ENCODE data around the gene SORCS2. TPM values are rescaled to one million over a fixed set of nuclear protein-coding genes. Genes with fewer than 3 reads are reported as not detected.

The SORCS2 gene
- total and polyA plus RNA-seq, 2 of the 4 experiments (the other 2 are of a cell fraction), result 0.36 to 0.62 TPM

DNA sequence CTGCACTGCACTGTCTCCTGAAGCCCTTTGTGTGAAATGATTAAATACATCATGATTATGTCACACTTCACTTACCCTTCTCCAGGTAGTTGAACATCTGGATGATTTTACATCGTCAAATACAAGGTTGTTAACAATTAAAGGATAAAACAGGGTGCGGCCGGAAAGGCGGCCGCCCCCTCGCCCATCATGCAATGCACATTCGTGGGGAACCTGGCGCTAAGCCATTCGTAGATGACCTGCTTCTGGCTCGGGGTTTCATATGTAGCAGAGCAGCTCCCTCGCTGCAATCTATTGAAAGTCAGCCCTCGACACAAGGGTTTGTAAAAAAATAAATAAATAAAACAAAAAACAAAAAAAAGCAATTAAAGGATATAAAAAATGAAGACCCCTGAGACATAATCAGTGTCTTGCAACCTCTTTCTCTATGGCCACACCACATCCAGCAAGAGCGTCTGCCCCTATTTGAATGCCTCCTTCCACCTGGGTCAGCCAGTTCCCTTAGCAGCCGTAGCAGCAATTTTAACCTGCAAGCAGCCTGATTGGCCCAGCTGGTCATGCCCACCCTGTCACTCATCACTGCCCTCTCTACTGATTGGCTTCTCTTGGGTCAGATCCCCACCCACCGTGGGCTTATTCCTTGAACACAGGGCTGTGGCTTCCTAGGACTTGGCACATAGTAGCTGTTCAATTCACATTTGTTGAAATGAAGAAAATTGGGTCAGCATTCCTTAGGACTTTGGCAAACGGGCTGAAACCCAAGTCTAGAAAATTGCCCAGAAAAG, 390.2 kb downstream of the SORCS2 start:
- H2AK5ac ChIP-seq (ENCODE audit: low read depth, low read length), result no peak overlapping the region
- no peak overlapping the region for H2AFZ ChIP-seq (replicated peaks; ENCODE audit: low read length, poor library complexity)
- no peak for ATAC-seq (ENCODE audit: low read depth)
- H3K23ac ChIP-seq (ENCODE audit: low read depth, low read length), result no peak overlapping the region
- no peak overlapping the region for H2BK20ac ChIP-seq (ENCODE audit: low read depth, low read length)
- intact Hi-C loops (cut with micrococcal nuclease), result no loop called here
- no peak overlapping the region for H4K91ac ChIP-seq (ENCODE audit: insufficient read depth, low read depth, low read length)
- H3K36me3 ChIP-seq (ENCODE audit: control insufficient read depth, insufficient read depth, low read length), result no peaks in the 10 kb centered on the region
- DNase-seq, result no peak
- no peak overlapping the region for H2AK9ac ChIP-seq (replicated peaks; ENCODE audit: low read depth, low read length, poor library complexity)
- H3K4me1 ChIP-seq (ENCODE audit: control insufficient read depth, insufficient read depth, low read length), result no peaks in the 10 kb centered on the region
- no peak overlapping the region for H2BK15ac ChIP-seq (ENCODE audit: low read depth, low read length)
- ChIA-PET POLR2A (ENCODE audit: unreplicated experiment) (no interaction called here), CTCF (no interaction called here)
- no TSS peak for BruUV-seq (replicated peaks)
- H3K27ac ChIP-seq (ENCODE audit: insufficient read depth, low read length), result no peak overlapping the region
- no peaks in the 10 kb centered on the region for H4K20me1 ChIP-seq (ENCODE audit: insufficient read depth, low read length)
- H3K9ac ChIP-seq (ENCODE audit: low read depth, low read length), result no peak overlapping the region
- H3K4ac ChIP-seq (ENCODE audit: low read depth, low read length), result no peak overlapping the region
- no peaks in the 10 kb centered on the region for H3K79me1 ChIP-seq (ENCODE audit: low read depth in 1 of 2, low read length in 2 of 2)
- H4K5ac ChIP-seq (ENCODE audit: low read depth, low read length), result no peak overlapping the region
- no peak overlapping the region for H2BK120ac ChIP-seq (ENCODE audit: low read depth, low read length)
- TF ChIP-seq FOS (IDR thresholded peaks at IDR 0.05; ENCODE audit: low read depth, low read length) (no peak), BHLHE40 (IDR thresholded peaks at IDR 0.05; ENCODE audit: low read depth, low read length) (no peak), RAD21 (IDR thresholded peaks at IDR 0.05; ENCODE audit: low read length) (no peak), CEBPB (IDR thresholded peaks at IDR 0.05; ENCODE audit: low read depth, low read length) (no peak), CTCF (conservative IDR thresholded peaks at IDR 0.05; ENCODE audit: low read depth, low read length) (no peak), POLR2A (IDR thresholded peaks at IDR 0.05; ENCODE audit: low read depth, low read length) (no peak), NFE2L2 (IDR thresholded peaks at IDR 0.05; ENCODE audit: low read depth, low read length) (no peak), MAFK (IDR thresholded peaks at IDR 0.05; ENCODE audit: low read depth, low read length) (no peak), RFX5 (IDR thresholded peaks at IDR 0.05; ENCODE audit: low read depth, low read length) (no peak), MXI1 (IDR thresholded peaks at IDR 0.05; ENCODE audit: borderline replicate concordance, low read depth, low read length) (no peak), RCOR1 (IDR thresholded peaks at IDR 0.05; ENCODE audit: insufficient replicate concordance, low read length) (no peak), SMC3 (IDR thresholded peaks at IDR 0.05; ENCODE audit: low read depth, low read length) (no peak)
- H3K27me3 ChIP-seq (ENCODE audit: control insufficient read depth, insufficient read depth, low read length), result peaks cover 4% of the 10 kb centered on the region; the same call in 1 of the 2 replicates
- WGBS, 2 experiments (ENCODE audit: extremely low coverage in 2 of 2, insufficient read length in 1 of 2), result 88% methylated on average over 6 of the region's 16 CpGs; no CpG with 5 or more reads in 1 of the 2 experiments
- dilution Hi-C loops (cut with HindIII; ENCODE audit: low sequenced_read_pairs, unreplicated experiment), result no loop called here
- no peak overlapping the region for H4K8ac ChIP-seq (ENCODE audit: low read depth in 2 of 2, low read length in 2 of 2)
- H3K9me1 ChIP-seq (ENCODE audit: insufficient read depth, low read length), result no peaks in the 10 kb centered on the region
- H3K4me2 ChIP-seq (ENCODE audit: low read depth, low read length), result no peak overlapping the region
- in situ Hi-C loops (cut with MboI; ENCODE audit: low sequenced_read_pairs), result no loop called here
- peaks cover 35% of the 10 kb centered on the region for H3K9me3 ChIP-seq (ENCODE audit: control insufficient read depth, insufficient read depth, low read length)
- H3K4me3 ChIP-seq (ENCODE audit: insufficient read depth, low read depth, low read length), result no peak overlapping the region
- H3K14ac ChIP-seq (replicated peaks; ENCODE audit: low read depth, low read length), result no peak overlapping the region
- no peak overlapping the region for H3K56ac ChIP-seq (ENCODE audit: extremely low read depth, insufficient read depth, low read length)
- H3K18ac ChIP-seq (ENCODE audit: low read depth, low read length), result no peak overlapping the region
- no peak overlapping the region for H2BK5ac ChIP-seq (ENCODE audit: low read depth, low read length, poor library complexity, severe bottlenecking)
